MM.1S (cell line): ENCODE results near the gene MACROD1.

ENCODE experiments used
- DNase-seq: peaks from one replicate; pipeline ENCODE4 v3.0.0-alpha.2; 2015
- H2AFZ ChIP-seq: fragments of 300-600 bp; sonication (generic); 2 replicates; pipeline ENCODE4 v1.6.0; 2016; ENCODE audit warnings: antibody characterized with exemption, low read length
- H3F3A ChIP-seq: fragments of 300-600 bp; sonication (generic); 2 replicates; pipeline ENCODE4 v1.6.1; 2016; ENCODE audit warnings: mild to moderate bottlenecking, antibody characterized with exemption, low read length, moderate library complexity, mixed read lengths; ENCODE audit not compliant: insufficient read depth
- H3K27ac ChIP-seq: fragments of 300-600 bp; sonication (generic); 2 replicates; pipeline ENCODE4 v1.5.1; 2016; ENCODE audit warnings: mild to moderate bottlenecking, low read length
- H3K27me3 ChIP-seq: fragments of 300-600 bp; sonication (generic); replicated peaks from 2 replicates; pipeline ENCODE4 v1.6.0; 2016; ENCODE audit warnings: low read length; ENCODE audit not compliant: insufficient read depth
- H3K36me3 ChIP-seq: fragments of 300-600 bp; sonication (generic); replicated peaks from 2 replicates; pipeline ENCODE4 v1.6.1; 2016; ENCODE audit warnings: mild to moderate bottlenecking, low read length, mixed read lengths; ENCODE audit not compliant: insufficient read depth
- H3K4me1 ChIP-seq: fragments of 300-600 bp; sonication (generic); 2 replicates; pipeline ENCODE4 v1.6.1; 2016; ENCODE audit warnings: low read length, mixed read lengths
- H3K4me2 ChIP-seq: fragments of 300-600 bp; sonication (generic); 2 replicates; pipeline ENCODE4 v1.6.0; 2016; ENCODE audit warnings: low read depth, low read length
- H3K4me3 ChIP-seq: fragments of 300-600 bp; sonication (generic); 2 replicates; pipeline ENCODE4 v1.5.1; 2016; ENCODE audit warnings: low read length, mixed read lengths
- H3K79me2 ChIP-seq: fragments of 300-600 bp; sonication (generic); 2 replicates; pipeline ENCODE4 v1.6.1; 2016; ENCODE audit warnings: mixed run types, low read length, mixed read lengths
- H3K9ac ChIP-seq: fragments of 300-600 bp; sonication (generic); 2 replicates; pipeline ENCODE4 v1.6.1; 2016; ENCODE audit warnings: low read length, mixed read lengths
- H3K9me2 ChIP-seq: fragments of 300-600 bp; sonication (generic); replicated peaks from 2 replicates; pipeline ENCODE4 v1.6.1; 2016; ENCODE audit warnings: mild to moderate bottlenecking, low read length, mixed read lengths; ENCODE audit not compliant: insufficient read depth
- H3K9me3 ChIP-seq: fragments of 300-600 bp; sonication (generic); replicated peaks from 2 replicates; pipeline ENCODE4 v1.6.1; 2016; ENCODE audit warnings: mild to moderate bottlenecking, low read length, mixed read lengths; ENCODE audit not compliant: insufficient read depth
- H4K20me1 ChIP-seq: fragments of 300-600 bp; sonication (generic); 2 replicates; pipeline ENCODE4 v1.6.1; 2016; ENCODE audit warnings: mild to moderate bottlenecking, low read length, moderate library complexity, mixed read lengths; ENCODE audit not compliant: insufficient read depth
- CTCF ChIP-seq: fragments of 300-600 bp; sonication (generic); IDR thresholded peaks from 2 replicates; pipeline ENCODE4 v1.5.1; 2016; ENCODE audit warnings: antibody characterized with exemption, low read length, mixed read lengths
- EZH2 ChIP-seq: fragments of 300-600 bp; sonication (generic); optimal IDR thresholded peaks from 2 replicates; pipeline ENCODE3; 2017; ENCODE audit warnings: low read depth, mild to moderate bottlenecking, antibody characterized with exemption, low read length, mixed read lengths
- EZH2phosphoT487 ChIP-seq: fragments of 300-600 bp; sonication (generic); IDR thresholded peaks from 2 replicates; pipeline ENCODE4 v1.6.1; 2018; ENCODE audit warnings: antibody characterized with exemption, low read length

Gene MACROD1

GRCh38 chr11:64065712-64066111, 100.2 kb downstream of the MACROD1 start:
- no peaks in the 10 kb centered on the region for H3K36me3 ChIP-seq
- H4K20me1 ChIP-seq = no peaks in the 10 kb centered on the region
- H3K4me1 ChIP-seq = no peaks in the 10 kb centered on the region
- no peak overlapping the region for H3K9ac ChIP-seq
- H3K9me3 ChIP-seq = no peaks in the 10 kb centered on the region
- H3K4me2 ChIP-seq = no peak overlapping the region
- no peaks in the 10 kb centered on the region for H3K9me2 ChIP-seq
- no peak overlapping the region for H2AFZ ChIP-seq
- no peak for DNase-seq
- no peaks in the 10 kb centered on the region for H3F3A ChIP-seq
- H3K4me3 ChIP-seq = no peak overlapping the region
- TF ChIP-seq EZH2 = no peak
- TF ChIP-seq EZH2phosphoT487 = no peak
- no peak for TF ChIP-seq CTCF
- no peaks in the 10 kb centered on the region for H3K27me3 ChIP-seq
- no peak overlapping the region for H3K27ac ChIP-seq
- no peaks in the 10 kb centered on the region for H3K79me2 ChIP-seq

- no peak for DNase-seq
- H3K27ac ChIP-seq = no peak overlapping the region
- H3K9me3 ChIP-seq = no peaks in the 10 kb centered on the region
- no peaks in the 10 kb centered on the region for H3K27me3 ChIP-seq
- H3K9ac ChIP-seq = no peak overlapping the region
- no peaks in the 10 kb centered on the region for H3F3A ChIP-seq
- no peaks in the 10 kb centered on the region for H3K4me1 ChIP-seq
- no peak overlapping the region for H2AFZ ChIP-seq
- no peak overlapping the region for H3K4me2 ChIP-seq
- TF ChIP-seq CTCF (no peak), EZH2phosphoT487 (no peak), EZH2 (no peak)
- no peaks in the 10 kb centered on the region for H3K36me3 ChIP-seq
- H3K9me2 ChIP-seq = no peaks in the 10 kb centered on the region
- H3K4me3 ChIP-seq = no peak overlapping the region
- no peaks in the 10 kb centered on the region for H4K20me1 ChIP-seq
- no peaks in the 10 kb centered on the region for H3K79me2 ChIP-seq
These were observed 100.8 kb downstream of the MACROD1 start for GRCh38 chr11:64065141-64065465.

GRCh38 chr11:64064374-64065140, 101.4 kb downstream of the MACROD1 start:
- no peak overlapping the region for H3K27ac ChIP-seq
- no peaks in the 10 kb centered on the region for H3K9me3 ChIP-seq
- H3K4me2 ChIP-seq = no peak overlapping the region
- H2AFZ ChIP-seq = no peak overlapping the region
- H3K27me3 ChIP-seq = no peaks in the 10 kb centered on the region
- DNase-seq = no peak
- no peaks in the 10 kb centered on the region for H4K20me1 ChIP-seq
- no peaks in the 10 kb centered on the region for H3K9me2 ChIP-seq
- no peaks in the 10 kb centered on the region for H3K36me3 ChIP-seq
- H3F3A ChIP-seq = no peaks in the 10 kb centered on the region
- H3K9ac ChIP-seq = no peak overlapping the region
- no peaks in the 10 kb centered on the region for H3K79me2 ChIP-seq
- no peak overlapping the region for H3K4me3 ChIP-seq
- TF ChIP-seq EZH2 = no peak
- no peak for TF ChIP-seq CTCF
- no peak for TF ChIP-seq EZH2phosphoT487
- no peaks in the 10 kb centered on the region for H3K4me1 ChIP-seq
